Endothelial cell of umbilical vein (primary cell): ENCODE data around the gene OR10AD1.
"Not testable (repeated sequence)": the region's sequence is repeated elsewhere in the genome, so short reads cannot be mapped to it uniquely, and the experiment has no call there.

ENCODE experiments used
- EZH2 ChIP-seq: IDR thresholded peaks from 2 replicates; pipeline ENCODE4 v1.6.1; 2012; ENCODE audit warnings: borderline replicate concordance, low read depth, mild to moderate bottlenecking, moderate library complexity, low read length, inconsistent platforms; ENCODE audit not compliant: severe bottlenecking
- GATA2 ChIP-seq: IDR thresholded peaks from 2 replicates; pipeline ENCODE4 v1.7.0; 2011; ENCODE audit warnings: low read depth, mild to moderate bottlenecking, moderate library complexity, mixed read lengths, low read length; ENCODE audit not compliant: insufficient read length, insufficient read depth
- MAX ChIP-seq: IDR thresholded peaks from 2 replicates; pipeline ENCODE4 v1.6.1; 2011; ENCODE audit not compliant: insufficient read depth, insufficient read length
- MYC ChIP-seq: IDR thresholded peaks from one replicate; pipeline ENCODE4 v1.6.1; 2011; ENCODE audit warnings: mild to moderate bottlenecking, low read depth, low read length
- POLR2A ChIP-seq: IDR thresholded peaks from 2 replicates; pipeline ENCODE4 v1.6.1; 2012; ENCODE audit warnings: low read depth, mild to moderate bottlenecking, control low read depth, low read length
- POLR2AphosphoS5 ChIP-seq: IDR thresholded peaks from 2 replicates; pipeline ENCODE4 v1.6.1; 2012; ENCODE audit warnings: low read depth, mild to moderate bottlenecking, control low read depth, low read length, moderate library complexity; ENCODE audit not compliant: insufficient read depth
- TF ChIP-seq, protein P1 (sequence below), 2 donors: IDR thresholded peaks; 1 replicate in 1 of 2; 2 replicates in 1 of 2; pipeline ENCODE4 v1.5.1; 2011; ENCODE audit warnings: low read length in 2 of 2, mild to moderate bottlenecking in 2 of 2, moderate library complexity in 2 of 2, control low read depth in 1 of 2, inconsistent platforms in 1 of 2, low read depth in 1 of 2; ENCODE audit not compliant: insufficient read depth in 1 of 2; ENCODE audit errors: extremely low read depth in 1 of 2

GRCh38 chr12:48209495-48209894, 6.4 kb upstream of the OR10AD1 start:
- TF ChIP-seq, protein P1, sequence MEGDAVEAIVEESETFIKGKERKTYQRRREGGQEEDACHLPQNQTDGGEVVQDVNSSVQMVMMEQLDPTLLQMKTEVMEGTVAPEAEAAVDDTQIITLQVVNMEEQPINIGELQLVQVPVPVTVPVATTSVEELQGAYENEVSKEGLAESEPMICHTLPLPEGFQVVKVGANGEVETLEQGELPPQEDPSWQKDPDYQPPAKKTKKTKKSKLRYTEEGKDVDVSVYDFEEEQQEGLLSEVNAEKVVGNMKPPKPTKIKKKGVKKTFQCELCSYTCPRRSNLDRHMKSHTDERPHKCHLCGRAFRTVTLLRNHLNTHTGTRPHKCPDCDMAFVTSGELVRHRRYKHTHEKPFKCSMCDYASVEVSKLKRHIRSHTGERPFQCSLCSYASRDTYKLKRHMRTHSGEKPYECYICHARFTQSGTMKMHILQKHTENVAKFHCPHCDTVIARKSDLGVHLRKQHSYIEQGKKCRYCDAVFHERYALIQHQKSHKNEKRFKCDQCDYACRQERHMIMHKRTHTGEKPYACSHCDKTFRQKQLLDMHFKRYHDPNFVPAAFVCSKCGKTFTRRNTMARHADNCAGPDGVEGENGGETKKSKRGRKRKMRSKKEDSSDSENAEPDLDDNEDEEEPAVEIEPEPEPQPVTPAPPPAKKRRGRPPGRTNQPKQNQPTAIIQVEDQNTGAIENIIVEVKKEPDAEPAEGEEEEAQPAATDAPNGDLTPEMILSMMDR (IDR thresholded peaks at IDR 0.05; ENCODE audit: extremely low read depth in 1 of 2, insufficient read depth in 1 of 2, low read depth in 1 of 2, low read length in 2 of 2): not testable (repeated sequence)
- TF ChIP-seq POLR2A, MAX, EZH2, MYC, POLR2AphosphoS5, GATA2: not testable (repeated sequence)
